Stimulated activated memory B cell treated with anti-CD40 and anti-IgM and Interleukin-4, amounts not matched to agents 10 μg/mL and 1 μg/mL and 100 μg/mL, for 72 hours (primary cell): ENCODE measurements around the gene PRSS1.
"Not testable (repeated sequence)": the region's sequence is repeated elsewhere in the genome, so short reads cannot be mapped to it uniquely, and the experiment has no call there.

Experiments
- ATAC-seq: fragments of 150-1000 bp; cut with Tn5 transposase; 2 replicates; pipeline ENCODE4 v1.10.0; 2021
- H3K27ac Mint-ChIP-seq: one replicate; pipeline ENCODE4 v1.8.0; 2022; ENCODE audit warnings: mild to moderate bottlenecking, mixed read lengths
- H3K27me3 Mint-ChIP-seq: one replicate; pipeline ENCODE4 v1.8.0; 2022; ENCODE audit warnings: mixed read lengths
- H3K36me3 Mint-ChIP-seq: one replicate; pipeline ENCODE4 v1.8.0; 2022; ENCODE audit warnings: mixed read lengths
- H3K4me1 Mint-ChIP-seq: one replicate; pipeline ENCODE4 v1.8.0; 2022; ENCODE audit warnings: mixed read lengths
- H3K4me3 Mint-ChIP-seq: one replicate; pipeline ENCODE4 v1.8.0; 2022; ENCODE audit warnings: mild to moderate bottlenecking, moderate library complexity, mixed read lengths
- H3K9me3 Mint-ChIP-seq: one replicate; pipeline ENCODE4 v1.8.0; 2022; ENCODE audit warnings: mixed read lengths

PRSS1 gene

GRCh38 chr7:142775351-142776115 is 26.3 kb downstream of the PRSS1 start:
- not testable (repeated sequence) for ATAC-seq, H3K27me3 Mint-ChIP-seq, H3K4me3 Mint-ChIP-seq, H3K36me3 Mint-ChIP-seq, H3K9me3 Mint-ChIP-seq
- peaks cover 30% of the 10 kb centered on the region for H3K4me1 Mint-ChIP-seq
- peak overlapping the region; percentile 18 for H3K27ac Mint-ChIP-seq

- no peaks in the 10 kb centered on the region for H3K9me3 Mint-ChIP-seq
- ATAC-seq: no peak
- no peak overlapping the region for H3K27ac Mint-ChIP-seq
- peaks cover 26% of the 10 kb centered on the region for H3K4me1 Mint-ChIP-seq
- no peak overlapping the region for H3K4me3 Mint-ChIP-seq
- no peaks in the 10 kb centered on the region for H3K27me3 Mint-ChIP-seq
- no peaks in the 10 kb centered on the region for H3K36me3 Mint-ChIP-seq
These were observed 27.1 kb downstream of the PRSS1 start for GRCh38 chr7:142776206-142776844.

- not testable (repeated sequence) for H3K9me3 Mint-ChIP-seq, ATAC-seq, H3K4me3 Mint-ChIP-seq, H3K27ac Mint-ChIP-seq, H3K36me3 Mint-ChIP-seq, H3K27me3 Mint-ChIP-seq
- H3K4me1 Mint-ChIP-seq: peaks cover 21% of the 10 kb centered on the region
These were observed 27.6 kb downstream of the PRSS1 start for GRCh38 chr7:142776845-142777225.

- no peaks in the 10 kb centered on the region for H3K27me3 Mint-ChIP-seq
- ATAC-seq: no peak
- H3K9me3 Mint-ChIP-seq: no peaks in the 10 kb centered on the region
- H3K36me3 Mint-ChIP-seq: no peaks in the 10 kb centered on the region
- H3K4me3 Mint-ChIP-seq: no peak overlapping the region
- peaks cover 16% of the 10 kb centered on the region for H3K4me1 Mint-ChIP-seq
- H3K27ac Mint-ChIP-seq: no peak overlapping the region
These were observed 28.0 kb downstream of the PRSS1 start for GRCh38 chr7:142777318-142777717.

GRCh38 chr7:142782922-142783900 is 33.9 kb downstream of the PRSS1 start:
- ATAC-seq: peak; percentile 89
- Mint-ChIP-seq H3K36me3 (no peaks in the 10 kb centered on the region), H3K4me3 (peak overlapping the region; percentile 82), H3K9me3 (no peaks in the 10 kb centered on the region), H3K27me3 (no peaks in the 10 kb centered on the region), H3K27ac (peak overlapping the region; percentile 99), H3K4me1 (peaks cover 50% of the 10 kb centered on the region)

- H3K9me3 Mint-ChIP-seq: no peaks in the 10 kb centered on the region
- H3K27ac Mint-ChIP-seq: peak overlapping the region; percentile 99
- no peak for ATAC-seq
- H3K27me3 Mint-ChIP-seq: no peaks in the 10 kb centered on the region
- no peaks in the 10 kb centered on the region for H3K36me3 Mint-ChIP-seq
- peak overlapping the region; percentile 18 for H3K4me3 Mint-ChIP-seq
- peaks cover 59% of the 10 kb centered on the region for H3K4me1 Mint-ChIP-seq
These were observed 34.8 kb downstream of the PRSS1 start for GRCh38 chr7:142784096-142784495.

GRCh38 chr7:142784716-142785115 is 35.4 kb downstream of the PRSS1 start:
- Mint-ChIP-seq H3K4me1 (peaks cover 65% of the 10 kb centered on the region), H3K27ac (peak overlapping the region; percentile 99), H3K9me3 (no peaks in the 10 kb centered on the region), H3K27me3 (no peaks in the 10 kb centered on the region), H3K36me3 (no peaks in the 10 kb centered on the region), H3K4me3 (no peak overlapping the region)
- no peak for ATAC-seq

GRCh38 chr7:142785841-142786250 is 36.6 kb downstream of the PRSS1 start:
- peaks cover 67% of the 10 kb centered on the region for H3K4me1 Mint-ChIP-seq
- peak overlapping the region; percentile 3 for H3K4me3 Mint-ChIP-seq
- no peaks in the 10 kb centered on the region for H3K9me3 Mint-ChIP-seq
- no peaks in the 10 kb centered on the region for H3K36me3 Mint-ChIP-seq
- peak overlapping the region; percentile 99 for H3K27ac Mint-ChIP-seq
- no peak for ATAC-seq
- H3K27me3 Mint-ChIP-seq: no peaks in the 10 kb centered on the region

GRCh38 chr7:142787034-142787768 is 37.9 kb downstream of the PRSS1 start:
- no peaks in the 10 kb centered on the region for H3K36me3 Mint-ChIP-seq
- no peaks in the 10 kb centered on the region for H3K27me3 Mint-ChIP-seq
- H3K27ac Mint-ChIP-seq: peak overlapping the region; percentile 99
- H3K9me3 Mint-ChIP-seq: no peaks in the 10 kb centered on the region
- H3K4me1 Mint-ChIP-seq: peaks cover 69% of the 10 kb centered on the region
- no peak overlapping the region for H3K4me3 Mint-ChIP-seq
- no peak for ATAC-seq

GRCh38 chr7:142787783-142788182 is 38.5 kb downstream of the PRSS1 start:
- Mint-ChIP-seq H3K27ac (peak overlapping the region; percentile 99), H3K4me1 (peaks cover 72% of the 10 kb centered on the region), H3K36me3 (no peaks in the 10 kb centered on the region), H3K9me3 (no peaks in the 10 kb centered on the region), H3K4me3 (no peak overlapping the region), H3K27me3 (no peaks in the 10 kb centered on the region)
- ATAC-seq: no peak

- Mint-ChIP-seq H3K4me3 (no peak overlapping the region), H3K4me1 (peaks cover 72% of the 10 kb centered on the region), H3K27me3 (no peaks in the 10 kb centered on the region), H3K27ac (peak overlapping the region; percentile 99), H3K9me3 (no peaks in the 10 kb centered on the region), H3K36me3 (no peaks in the 10 kb centered on the region)
- no peak for ATAC-seq
These were observed 39.3 kb downstream of the PRSS1 start for GRCh38 chr7:142788303-142789289.

GRCh38 chr7:142789441-142789840 is 40.2 kb downstream of the PRSS1 start:
- ATAC-seq: no peak
- Mint-ChIP-seq H3K4me1 (peaks cover 73% of the 10 kb centered on the region), H3K9me3 (no peaks in the 10 kb centered on the region), H3K27me3 (no peaks in the 10 kb centered on the region), H3K27ac (peak overlapping the region; percentile 99), H3K36me3 (no peaks in the 10 kb centered on the region), H3K4me3 (no peak overlapping the region)

- no peak for ATAC-seq
- H3K36me3 Mint-ChIP-seq: no peaks in the 10 kb centered on the region
- H3K27ac Mint-ChIP-seq: peak overlapping the region; percentile 99
- peaks cover 79% of the 10 kb centered on the region for H3K4me1 Mint-ChIP-seq
- no peaks in the 10 kb centered on the region for H3K9me3 Mint-ChIP-seq
- H3K4me3 Mint-ChIP-seq: no peak overlapping the region
- H3K27me3 Mint-ChIP-seq: no peaks in the 10 kb centered on the region
These were observed 40.8 kb downstream of the PRSS1 start for GRCh38 chr7:142790056-142790455.

GRCh38 chr7:142790555-142790954 is 41.3 kb downstream of the PRSS1 start:
- Mint-ChIP-seq H3K9me3 (no peaks in the 10 kb centered on the region), H3K27me3 (no peaks in the 10 kb centered on the region), H3K36me3 (no peaks in the 10 kb centered on the region), H3K4me3 (no peak overlapping the region), H3K27ac (peak overlapping the region; percentile 99), H3K4me1 (peaks cover 84% of the 10 kb centered on the region)
- ATAC-seq: no peak
